Activated CD4-positive, alpha-beta T cell treated with anti-CD3 and anti-CD28 coated beads for 36 hours (primary cell): Measurements from ENCODE around the gene LRMDA. TPM values are rescaled to one million over a fixed set of nuclear protein-coding genes. Genes with fewer than 3 reads are reported as not detected.

ENCODE experiments used
- ATAC-seq: fragments of 200-7000 bp; cut with Tn5 transposase; one replicate; pipeline ENCODE4 v1.10.0; 2021; ENCODE audit warnings: mild to moderate bottlenecking, moderate library complexity
- CTCF ChIA-PET: fragments of 350-600 bp; sonication (Branson Sonifier 250); formaldehyde crosslinking; loops from one replicate; lab custom pipeline; 2021; ENCODE audit warnings: antibody characterized with exemption; lab: Charles Lee
- POLR2A ChIA-PET: fragments of 350-600 bp; sonication (Branson Sonifier 250); formaldehyde crosslinking; loops from one replicate; lab custom pipeline; 2021; ENCODE audit warnings: antibody characterized with exemption, inconsistent platforms; lab: Charles Lee
- DNase-seq: peaks from one replicate; pipeline ENCODE4 v3.0.0-alpha.2; 2020
- H3K27ac Mint-ChIP-seq: one replicate; pipeline ENCODE4 v1.8.0; 2021; ENCODE audit warnings: mixed read lengths
- H3K27me3 Mint-ChIP-seq: one replicate; pipeline ENCODE4 v1.8.0; 2021; ENCODE audit warnings: mixed read lengths
- H3K36me3 Mint-ChIP-seq: one replicate; pipeline ENCODE4 v1.8.0; 2021; ENCODE audit warnings: low read depth, mixed read lengths
- H3K4me1 Mint-ChIP-seq: one replicate; pipeline ENCODE4 v1.8.0; 2021; ENCODE audit warnings: mixed read lengths
- H3K4me3 Mint-ChIP-seq: one replicate; pipeline ENCODE4 v1.8.0; 2021; ENCODE audit warnings: mild to moderate bottlenecking, moderate library complexity, mixed read lengths
- H3K9me3 Mint-ChIP-seq: one replicate; pipeline ENCODE4 v1.8.0; 2021; ENCODE audit warnings: low read depth, mixed read lengths
- intact Hi-C, 2 experiments: fragments of 100-400 bp; cut with DNase I in 1 of 2; cut with micrococcal nuclease in 1 of 2; formaldehyde crosslinking; loops; one replicate each; pipeline versions ENCODE4 v1.14.2 to v1.15.1; 2022 to 2024; cut with DNase I, micrococcal nuclease
- total RNA-seq, 2 experiments: library from RNA; stranded (reverse); gene quantifications; one replicate each; pipeline ENCODE4 v1.2.3, GENCODE V29; 2021

LRMDA gene
- total RNA-seq, 2 experiments from 2014 or later, result not detected

DNA sequence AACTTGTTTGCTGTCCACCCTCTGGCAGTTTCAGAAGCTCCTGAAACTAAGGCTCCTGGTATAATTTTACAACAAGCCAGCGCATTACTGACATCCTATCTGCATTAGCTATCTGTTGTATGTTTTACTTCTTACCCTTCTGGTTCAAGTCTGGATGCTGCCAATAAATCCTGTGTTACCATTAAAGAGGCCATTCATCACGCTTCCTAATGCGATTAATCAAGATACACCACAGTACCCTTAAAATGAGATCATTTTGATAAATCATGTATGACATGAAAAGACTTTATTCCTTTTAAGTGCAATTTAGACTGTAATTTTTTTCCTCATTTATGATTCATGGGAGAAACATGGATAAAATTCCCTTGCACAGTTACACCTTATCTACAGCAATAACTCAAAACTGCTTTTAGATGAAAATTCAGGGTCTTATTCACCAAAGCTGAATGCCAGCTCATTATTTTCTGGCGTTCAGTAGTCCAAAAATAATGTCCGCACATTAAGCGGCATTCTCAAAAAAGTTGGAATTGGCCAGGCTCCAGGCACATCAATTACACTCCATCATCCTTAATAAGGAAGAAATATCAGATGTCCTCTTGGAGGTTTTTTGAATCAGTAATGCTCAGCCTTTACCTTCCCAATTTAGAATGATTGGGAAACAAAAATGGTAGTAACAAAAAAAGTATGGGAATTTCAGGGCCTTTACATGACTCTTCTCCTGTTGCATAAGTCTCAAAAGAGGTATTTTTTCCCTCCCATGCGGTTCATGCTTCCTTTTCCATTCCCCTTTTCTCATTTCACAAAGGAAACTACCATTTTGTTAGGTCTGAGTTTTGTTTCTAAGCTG is 878.5 kb downstream of the LRMDA start:
- DNase-seq (no peak), ATAC-seq (no peak)
- no peaks in the 10 kb centered on the region for H3K4me1 Mint-ChIP-seq
- POLR2A ChIA-PET, result no interaction called here
- H3K9me3 Mint-ChIP-seq, result no peaks in the 10 kb centered on the region
- CTCF ChIA-PET, result no interaction called here
- H3K4me3 Mint-ChIP-seq, result no peak overlapping the region
- no peaks in the 10 kb centered on the region for H3K36me3 Mint-ChIP-seq
- H3K27me3 Mint-ChIP-seq, result peaks cover 2% of the 10 kb centered on the region
- H3K27ac Mint-ChIP-seq, result no peak overlapping the region
- intact Hi-C loops, result loop anchor here in 1 of 2 experiments (10.0 kb wide), 2 partner anchors 205 to 275 kb away; no protein-coding TSS in a partner anchor

DNA sequence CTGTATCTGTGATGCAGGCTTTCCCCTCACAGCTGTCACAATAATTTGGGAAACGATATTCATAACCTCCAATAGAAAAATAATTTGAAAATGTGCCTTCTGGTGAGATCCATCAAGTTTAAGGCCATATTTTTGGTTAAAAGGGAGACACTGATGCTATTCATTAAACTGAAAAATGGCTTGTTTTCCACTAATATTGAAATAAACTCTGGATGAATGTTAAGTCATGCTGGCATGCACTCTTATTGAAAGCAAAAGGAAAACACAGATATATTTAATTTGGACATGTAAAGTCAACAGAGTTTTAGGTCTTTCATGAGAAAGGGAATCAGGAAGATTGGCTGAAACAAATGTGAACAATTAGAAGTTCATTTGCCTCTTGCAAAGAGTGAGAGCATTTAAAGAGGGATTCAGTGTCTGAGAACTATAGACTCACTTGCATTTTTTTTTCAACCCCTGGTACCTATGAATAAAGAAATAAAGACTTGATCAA is 879.2 kb downstream of the LRMDA start:
- Mint-ChIP-seq H3K36me3 (no peaks in the 10 kb centered on the region), H3K9me3 (no peaks in the 10 kb centered on the region), H3K4me1 (no peaks in the 10 kb centered on the region), H3K27ac (no peak overlapping the region), H3K27me3 (peaks cover 2% of the 10 kb centered on the region), H3K4me3 (no peak overlapping the region)
- ChIA-PET POLR2A (no interaction called here), CTCF (no interaction called here)
- DNase-seq (no peak), ATAC-seq (no peak)
- intact Hi-C loops, result no loop called here

DNA sequence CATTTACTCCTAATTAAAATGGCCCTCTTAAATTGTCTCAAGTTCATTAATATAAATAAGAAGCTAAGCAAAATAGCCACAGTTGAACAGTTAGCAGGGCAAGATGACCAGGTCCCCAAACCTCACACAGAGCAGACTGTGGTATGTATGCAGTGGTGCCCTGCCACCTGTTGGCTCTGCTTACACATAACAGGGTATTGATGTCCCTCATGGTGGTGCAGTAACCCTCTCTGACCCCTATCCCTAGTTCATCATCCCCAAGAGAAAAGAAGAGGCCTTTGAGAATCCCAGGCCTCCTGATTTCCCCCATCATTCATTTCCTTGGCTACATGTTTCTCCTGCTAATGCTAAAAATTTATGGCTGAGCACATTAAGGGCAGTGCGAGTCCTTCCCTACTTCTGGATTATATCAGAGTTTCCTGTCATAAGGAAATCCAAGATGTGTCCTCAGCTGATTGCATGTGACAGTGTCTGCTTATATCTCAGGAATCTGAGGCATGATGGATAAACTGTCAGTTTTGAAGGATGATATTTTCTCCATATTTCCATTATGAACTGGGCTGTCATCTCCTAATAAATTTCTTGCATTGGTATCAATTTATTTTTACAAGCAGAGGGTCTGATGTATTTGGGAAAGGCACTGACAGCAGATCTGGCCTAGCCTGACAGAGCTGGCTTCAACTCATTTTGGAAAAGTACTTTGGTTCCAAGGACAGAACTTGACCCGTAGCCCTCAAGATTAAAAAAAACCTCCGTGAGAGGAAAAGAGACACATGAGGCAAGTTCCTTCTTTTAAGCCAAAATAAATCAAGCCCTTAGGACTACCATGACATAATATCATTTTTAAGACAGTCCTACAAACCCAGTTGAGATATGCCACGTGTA is 880.6 kb downstream of the LRMDA start:
- intact Hi-C loops, result no loop called here
- CTCF ChIA-PET, result interaction anchor here (1.0 kb wide), 1 partner anchor 225 kb away, joined by 3 read pairs; no protein-coding TSS in a partner anchor
- Mint-ChIP-seq H3K27me3 (peaks cover 2% of the 10 kb centered on the region), H3K9me3 (no peaks in the 10 kb centered on the region), H3K27ac (no peak overlapping the region), H3K4me1 (no peaks in the 10 kb centered on the region), H3K36me3 (no peaks in the 10 kb centered on the region), H3K4me3 (no peak overlapping the region)
- ATAC-seq (peak; percentile 63), DNase-seq (peak; percentile 30)
- POLR2A ChIA-PET, result no interaction called here

- Mint-ChIP-seq H3K4me3 (no peak overlapping the region), H3K4me1 (no peaks in the 10 kb centered on the region), H3K27me3 (no peaks in the 10 kb centered on the region), H3K27ac (no peak overlapping the region), H3K9me3 (no peaks in the 10 kb centered on the region), H3K36me3 (no peaks in the 10 kb centered on the region)
- ChIA-PET POLR2A (no interaction called here), CTCF (interaction anchor here (0.7 kb wide), 1 partner anchor 339 kb away, joined by 3 read pairs; no protein-coding TSS in a partner anchor)
- DNase-seq (no peak), ATAC-seq (no peak)
- intact Hi-C loops, result no loop called here
Observed at GRCh38 chr10:76315240-76315639, 883.8 kb downstream of the LRMDA start.

GRCh38 chr10:76316234-76316633 is 884.8 kb downstream of the LRMDA start:
- H3K4me3 Mint-ChIP-seq, result no peak overlapping the region

DNA sequence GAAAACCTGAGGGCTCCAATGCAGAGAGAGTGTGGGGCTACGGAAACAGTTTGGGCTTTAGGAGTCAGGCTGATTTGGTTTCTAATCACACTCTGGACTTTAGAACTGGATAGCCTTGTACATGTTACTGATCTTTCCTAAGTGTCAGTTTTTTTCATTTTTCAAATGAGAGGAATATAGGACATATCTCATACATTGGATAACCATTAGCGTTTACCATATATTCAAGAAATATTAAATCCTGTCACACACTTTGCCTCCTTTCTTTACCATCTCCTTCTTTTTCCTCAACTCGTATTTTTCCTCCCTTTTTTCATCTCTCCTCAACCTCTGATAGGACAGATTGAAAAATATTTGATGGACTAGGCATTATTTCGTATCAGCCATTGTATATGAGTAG is 885.7 kb downstream of the LRMDA start:
- intact Hi-C loops, result no loop called here
- ATAC-seq, result no peak
- CTCF ChIA-PET, result no interaction called here
- Mint-ChIP-seq H3K4me1 (no peaks in the 10 kb centered on the region), H3K27ac (no peak overlapping the region), H3K9me3 (no peaks in the 10 kb centered on the region), H3K36me3 (no peaks in the 10 kb centered on the region), H3K27me3 (no peaks in the 10 kb centered on the region), H3K4me3 (no peak overlapping the region)
- POLR2A ChIA-PET, result no interaction called here
- no peak for DNase-seq

More at GRCh38 chr10:76316234-76316633, 884.8 kb downstream of the LRMDA start:
- intact Hi-C loops, result no loop called here
- POLR2A ChIA-PET, result no interaction called here
- Mint-ChIP-seq H3K9me3 (no peaks in the 10 kb centered on the region), H3K4me1 (no peaks in the 10 kb centered on the region), H3K27me3 (no peaks in the 10 kb centered on the region), H3K27ac (no peak overlapping the region), H3K36me3 (no peaks in the 10 kb centered on the region)
- DNase-seq, result no peak
- ATAC-seq, result no peak
- CTCF ChIA-PET, result no interaction called here

- Mint-ChIP-seq H3K27ac (no peak overlapping the region), H3K27me3 (no peaks in the 10 kb centered on the region), H3K36me3 (no peaks in the 10 kb centered on the region), H3K4me1 (no peaks in the 10 kb centered on the region), H3K9me3 (no peaks in the 10 kb centered on the region), H3K4me3 (no peak overlapping the region)
- no peak for DNase-seq
- ATAC-seq, result no peak
- intact Hi-C loops, result no loop called here
- CTCF ChIA-PET, result no interaction called here
- POLR2A ChIA-PET, result no interaction called here
Observed at GRCh38 chr10:76318211-76318610, 886.8 kb downstream of the LRMDA start.

DNA sequence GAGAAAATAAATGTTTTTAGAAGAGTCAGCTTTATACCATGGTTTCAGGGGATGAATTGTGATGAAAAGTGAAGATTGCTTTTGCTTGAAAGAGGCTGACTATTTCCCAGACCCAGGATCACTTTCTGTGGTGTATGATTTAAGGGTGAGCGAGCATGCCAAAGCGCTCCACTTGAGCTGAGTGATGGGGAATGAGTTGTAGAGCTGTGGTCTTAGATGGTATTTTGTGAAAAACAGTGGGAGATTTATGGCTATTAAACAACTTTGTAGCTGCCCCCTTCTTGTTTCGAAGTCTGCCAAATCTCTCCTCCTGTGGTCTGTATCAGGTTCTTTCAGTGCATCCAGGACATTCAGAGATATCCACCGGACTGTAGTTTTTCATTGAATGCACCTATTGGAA is 888.2 kb downstream of the LRMDA start:
- ChIA-PET CTCF (interaction anchor here (0.6 kb wide), 1 partner anchor 17 kb away, joined by 4 read pairs; no protein-coding TSS in a partner anchor), POLR2A (no interaction called here)
- Mint-ChIP-seq H3K4me3 (no peak overlapping the region), H3K9me3 (no peaks in the 10 kb centered on the region), H3K27me3 (no peaks in the 10 kb centered on the region), H3K36me3 (no peaks in the 10 kb centered on the region), H3K4me1 (no peaks in the 10 kb centered on the region), H3K27ac (no peak overlapping the region)
- no peak for DNase-seq
- ATAC-seq, result no peak
- intact Hi-C loops, result no loop called here

GRCh38 chr10:76324283-76324682 is 892.9 kb downstream of the LRMDA start:
- Mint-ChIP-seq H3K4me1 (no peaks in the 10 kb centered on the region), H3K4me3 (no peak overlapping the region), H3K36me3 (no peaks in the 10 kb centered on the region), H3K9me3 (no peaks in the 10 kb centered on the region), H3K27ac (no peak overlapping the region), H3K27me3 (peaks cover 2% of the 10 kb centered on the region)
- CTCF ChIA-PET, result no interaction called here
- no peak for DNase-seq
- no peak for ATAC-seq
- intact Hi-C loops, result no loop called here
- POLR2A ChIA-PET, result no interaction called here

- H3K27me3 Mint-ChIP-seq, result peaks cover 2% of the 10 kb centered on the region
- ATAC-seq, result no peak
- H3K4me3 Mint-ChIP-seq, result no peak overlapping the region
- H3K36me3 Mint-ChIP-seq, result no peaks in the 10 kb centered on the region
- no peak for DNase-seq
- H3K27ac Mint-ChIP-seq, result no peak overlapping the region
- ChIA-PET POLR2A (no interaction called here), CTCF (no interaction called here)
- intact Hi-C loops, result no loop called here
- no peaks in the 10 kb centered on the region for H3K4me1 Mint-ChIP-seq
- no peaks in the 10 kb centered on the region for H3K9me3 Mint-ChIP-seq
Observed at GRCh38 chr10:76327441-76327840, 896.0 kb downstream of the LRMDA start.

DNA sequence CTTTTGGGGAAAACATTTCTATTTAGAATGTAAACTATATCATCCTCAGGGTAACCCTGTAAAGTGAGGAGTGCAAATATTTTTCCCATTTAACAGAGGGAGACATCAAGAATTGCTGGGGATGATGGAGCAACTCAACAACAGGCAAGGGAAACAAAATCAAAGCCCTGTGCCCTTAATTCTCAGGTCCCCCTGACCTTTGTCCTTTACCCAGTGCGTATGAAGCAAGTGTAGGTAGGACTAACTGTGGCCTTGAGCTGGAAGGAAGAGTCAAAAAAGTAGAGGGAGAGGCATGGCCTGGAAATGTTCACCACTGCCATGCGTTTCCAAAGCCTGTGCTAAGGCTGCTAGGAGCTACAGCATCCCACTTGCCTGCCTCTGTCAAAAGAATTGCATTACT is 896.9 kb downstream of the LRMDA start:
- POLR2A ChIA-PET, result no interaction called here
- DNase-seq, result no peak
- peaks cover 2% of the 10 kb centered on the region for H3K27me3 Mint-ChIP-seq
- H3K36me3 Mint-ChIP-seq, result no peaks in the 10 kb centered on the region
- H3K4me3 Mint-ChIP-seq, result no peak overlapping the region
- H3K4me1 Mint-ChIP-seq, result no peaks in the 10 kb centered on the region
- no peak for ATAC-seq
- no peak overlapping the region for H3K27ac Mint-ChIP-seq
- intact Hi-C loops, result no loop called here
- H3K9me3 Mint-ChIP-seq, result no peaks in the 10 kb centered on the region
- CTCF ChIA-PET, result no interaction called here
